Measurements from ENCODE around the gene GARNL3.

GARNL3 gene

DNA sequence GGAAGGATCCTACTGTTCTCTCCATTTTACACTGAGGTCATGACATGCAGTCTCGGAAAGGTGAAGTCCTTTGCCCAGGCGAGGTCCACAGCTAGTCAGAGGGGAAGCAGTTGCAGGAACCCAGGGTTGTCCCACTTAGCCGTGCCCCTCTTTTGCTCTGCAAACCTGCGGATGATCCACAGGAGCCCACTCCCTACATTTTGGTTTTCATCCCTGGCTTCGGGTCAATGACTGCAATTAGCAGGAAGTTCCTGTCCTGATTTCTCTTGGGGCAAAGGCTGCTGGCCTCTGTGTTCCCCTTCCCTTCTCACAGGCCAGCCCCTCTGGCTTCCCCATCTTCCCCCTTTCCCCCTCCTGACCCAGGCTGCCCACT is 133.7 kb downstream of the GARNL3 start:
- H3K4me3 ChIP-seq: peak overlapping the region; percentile 99
- H3K27ac ChIP-seq: peak overlapping the region in 1 of 2 donors; percentile 95
- TF ChIP-seq, protein P1, sequence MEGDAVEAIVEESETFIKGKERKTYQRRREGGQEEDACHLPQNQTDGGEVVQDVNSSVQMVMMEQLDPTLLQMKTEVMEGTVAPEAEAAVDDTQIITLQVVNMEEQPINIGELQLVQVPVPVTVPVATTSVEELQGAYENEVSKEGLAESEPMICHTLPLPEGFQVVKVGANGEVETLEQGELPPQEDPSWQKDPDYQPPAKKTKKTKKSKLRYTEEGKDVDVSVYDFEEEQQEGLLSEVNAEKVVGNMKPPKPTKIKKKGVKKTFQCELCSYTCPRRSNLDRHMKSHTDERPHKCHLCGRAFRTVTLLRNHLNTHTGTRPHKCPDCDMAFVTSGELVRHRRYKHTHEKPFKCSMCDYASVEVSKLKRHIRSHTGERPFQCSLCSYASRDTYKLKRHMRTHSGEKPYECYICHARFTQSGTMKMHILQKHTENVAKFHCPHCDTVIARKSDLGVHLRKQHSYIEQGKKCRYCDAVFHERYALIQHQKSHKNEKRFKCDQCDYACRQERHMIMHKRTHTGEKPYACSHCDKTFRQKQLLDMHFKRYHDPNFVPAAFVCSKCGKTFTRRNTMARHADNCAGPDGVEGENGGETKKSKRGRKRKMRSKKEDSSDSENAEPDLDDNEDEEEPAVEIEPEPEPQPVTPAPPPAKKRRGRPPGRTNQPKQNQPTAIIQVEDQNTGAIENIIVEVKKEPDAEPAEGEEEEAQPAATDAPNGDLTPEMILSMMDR (IDR thresholded peaks at IDR 0.05): no peak
- no peak for DNase-seq (ENCODE audit: low spot score)

DNA sequence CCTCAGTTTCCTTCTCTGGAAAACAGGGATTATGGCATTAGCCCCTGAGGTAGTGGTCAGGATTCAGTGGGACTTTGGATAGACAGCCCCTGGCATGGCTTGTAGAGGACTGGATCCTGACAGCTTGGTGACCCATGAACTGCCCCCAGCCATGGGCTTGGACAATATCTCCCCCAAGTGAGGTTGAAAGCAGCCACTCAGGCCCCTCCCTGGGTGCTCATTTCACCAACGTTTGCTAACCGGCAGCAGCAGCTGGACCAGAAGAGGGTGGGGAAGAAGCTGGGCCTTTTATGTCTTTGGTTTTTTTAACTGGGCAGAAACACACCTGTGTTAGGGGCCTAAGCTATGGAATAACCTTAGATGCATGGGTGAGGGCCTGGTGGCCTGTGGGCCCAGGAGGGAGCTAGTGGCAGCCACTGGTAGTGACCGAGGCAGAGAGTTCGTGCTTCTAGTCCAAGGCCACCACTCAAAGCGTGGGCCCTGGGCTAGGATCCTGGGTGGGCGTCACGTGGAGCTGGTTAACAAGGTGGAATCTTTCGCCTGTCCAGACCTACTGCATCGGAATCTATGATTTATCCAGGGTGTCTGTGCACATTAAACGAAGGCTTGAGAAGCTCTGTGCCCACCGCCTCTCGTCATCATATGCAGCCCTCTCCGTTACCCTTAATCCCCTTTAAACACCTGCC is 134.3 kb downstream of the GARNL3 start:
- TF ChIP-seq, protein P1 (IDR thresholded peaks at IDR 0.05): no peak
- no peak overlapping the region for H3K4me3 ChIP-seq
- no peak overlapping the region for H3K27ac ChIP-seq
- DNase-seq (ENCODE audit: low spot score): no peak

DNA sequence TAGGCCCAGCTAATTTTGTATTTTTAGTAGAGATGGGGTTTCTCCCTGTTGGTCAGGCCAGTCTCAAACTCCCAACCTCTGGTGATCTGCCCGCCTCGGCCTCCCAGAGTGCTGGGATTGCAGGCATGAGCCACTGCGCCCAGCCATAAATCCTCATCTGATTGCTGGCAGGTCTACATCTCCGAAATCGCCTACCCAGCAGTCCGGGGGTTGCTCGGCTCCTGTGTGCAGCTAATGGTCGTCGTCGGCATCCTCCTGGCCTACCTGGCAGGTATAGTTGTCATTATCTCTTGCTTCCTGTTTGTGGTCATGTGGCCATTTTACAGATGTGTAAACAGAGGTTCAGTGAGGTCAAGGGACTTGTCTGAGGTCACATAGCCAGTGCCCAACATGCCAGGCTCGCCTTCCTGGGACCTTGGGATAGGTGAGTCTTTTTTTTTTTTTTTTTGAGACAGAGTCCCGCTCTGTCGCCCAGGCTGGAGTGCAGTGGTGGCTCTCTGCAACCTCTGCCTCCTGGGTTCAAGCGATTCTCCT is 135.2 kb downstream of the GARNL3 start:
- no peak for DNase-seq (ENCODE audit: low spot score)
- Histone ChIP-seq H3K27ac (no peak overlapping the region), H3K4me3 (no peak overlapping the region)
- TF ChIP-seq, protein P1 (IDR thresholded peaks at IDR 0.05): no peak

DNA sequence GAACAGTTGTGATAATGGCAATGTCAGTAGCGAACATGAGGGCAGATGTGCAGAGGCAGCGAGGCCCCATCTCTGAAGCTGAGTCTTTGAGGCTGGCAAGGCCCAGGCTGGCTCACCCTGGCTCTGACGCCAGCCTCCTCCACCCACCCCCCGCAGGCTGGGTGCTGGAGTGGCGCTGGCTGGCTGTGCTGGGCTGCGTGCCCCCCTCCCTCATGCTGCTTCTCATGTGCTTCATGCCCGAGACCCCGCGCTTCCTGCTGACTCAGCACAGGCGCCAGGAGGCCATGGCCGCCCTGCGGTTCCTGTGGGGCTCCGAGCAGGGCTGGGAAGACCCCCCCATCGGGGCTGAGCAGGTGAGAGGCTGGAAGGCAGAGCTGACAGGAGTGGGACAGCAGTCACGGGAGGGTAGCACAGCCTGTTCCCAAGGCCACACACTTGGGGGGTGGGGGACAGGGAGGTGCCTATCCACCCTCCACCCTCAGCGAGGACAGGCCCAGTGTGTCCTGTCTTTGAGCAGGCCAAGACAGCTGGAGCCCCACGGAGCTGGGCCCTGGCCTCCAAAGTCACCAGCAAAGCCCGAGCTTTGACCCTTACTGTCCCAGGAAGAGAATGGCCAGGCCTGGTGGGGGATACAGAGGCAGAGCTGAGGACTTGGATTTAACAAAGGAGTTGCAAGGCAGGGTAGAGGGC is 138.0 kb downstream of the GARNL3 start:
- Histone ChIP-seq H3K4me3 (no peak overlapping the region), H3K27ac (no peak overlapping the region)
- no peak for DNase-seq (ENCODE audit: low spot score)
- TF ChIP-seq, protein P1 (IDR thresholded peaks at IDR 0.05): no peak

DNA sequence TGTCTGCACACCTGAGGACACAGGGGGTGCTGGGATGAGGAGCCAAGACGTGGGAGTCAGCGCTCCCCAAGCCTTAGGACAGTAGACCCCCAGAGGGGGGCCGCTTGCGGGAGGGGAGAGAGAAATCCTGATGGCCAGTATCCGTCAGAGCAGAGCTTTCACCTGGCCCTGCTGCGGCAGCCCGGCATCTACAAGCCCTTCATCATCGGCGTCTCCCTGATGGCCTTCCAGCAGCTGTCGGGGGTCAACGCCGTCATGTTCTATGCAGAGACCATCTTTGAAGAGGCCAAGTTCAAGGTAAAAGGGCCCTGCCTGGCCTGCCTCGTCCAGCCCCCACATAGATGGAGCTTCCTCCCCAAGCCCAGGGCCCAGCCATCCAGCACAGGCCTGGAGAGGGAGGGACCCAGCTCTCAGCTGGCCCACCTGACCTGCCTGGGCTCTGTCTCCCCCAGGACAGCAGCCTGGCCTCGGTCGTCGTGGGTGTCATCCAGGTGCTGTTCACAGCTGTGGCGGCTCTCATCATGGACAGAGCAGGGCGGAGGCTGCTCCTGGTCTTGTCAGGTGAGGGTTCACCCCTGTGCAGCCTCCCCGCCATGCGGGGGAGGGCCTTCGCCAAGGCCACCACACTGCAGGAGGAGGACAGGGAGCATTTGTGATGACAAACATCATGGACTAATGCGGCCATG is 139.1 kb downstream of the GARNL3 start:
- H3K27ac ChIP-seq: no peak overlapping the region
- H3K4me3 ChIP-seq: no peak overlapping the region
- DNase-seq (ENCODE audit: low spot score): no peak
- TF ChIP-seq, protein P1 (IDR thresholded peaks at IDR 0.05): no peak

DNA sequence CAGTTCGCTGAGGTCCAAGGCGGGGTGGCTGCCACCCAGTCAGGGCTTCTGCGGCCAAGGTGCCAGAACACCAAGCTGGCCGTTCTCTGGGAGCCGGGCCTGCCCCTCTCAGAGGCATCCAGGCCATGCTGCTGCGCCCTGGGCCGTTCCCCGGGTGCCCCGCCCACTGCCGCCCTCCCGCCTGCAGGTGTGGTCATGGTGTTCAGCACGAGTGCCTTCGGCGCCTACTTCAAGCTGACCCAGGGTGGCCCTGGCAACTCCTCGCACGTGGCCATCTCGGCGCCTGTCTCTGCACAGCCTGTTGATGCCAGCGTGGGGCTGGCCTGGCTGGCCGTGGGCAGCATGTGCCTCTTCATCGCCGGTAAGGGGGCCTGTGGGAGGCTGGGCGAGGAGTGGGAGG is 140.1 kb downstream of the GARNL3 start:
- no peak for DNase-seq (ENCODE audit: low spot score)
- H3K27ac ChIP-seq: no peak overlapping the region
- TF ChIP-seq, protein P1 (IDR thresholded peaks at IDR 0.05): no peak
- no peak overlapping the region for H3K4me3 ChIP-seq

Data from coronary artery (tissue), 2 donors.